HG02885 (cell line): ENCODE results near the gene PJA1.

Experiments
- ATAC-seq: cut with Tn5 transposase; IDR thresholded peaks from one replicate; pipeline ENCODE4 v1.9.1; 2021; ENCODE audit warnings: mild to moderate bottlenecking; ENCODE audit not compliant: unreplicated experiment, poor library complexity

Gene PJA1

DNA sequence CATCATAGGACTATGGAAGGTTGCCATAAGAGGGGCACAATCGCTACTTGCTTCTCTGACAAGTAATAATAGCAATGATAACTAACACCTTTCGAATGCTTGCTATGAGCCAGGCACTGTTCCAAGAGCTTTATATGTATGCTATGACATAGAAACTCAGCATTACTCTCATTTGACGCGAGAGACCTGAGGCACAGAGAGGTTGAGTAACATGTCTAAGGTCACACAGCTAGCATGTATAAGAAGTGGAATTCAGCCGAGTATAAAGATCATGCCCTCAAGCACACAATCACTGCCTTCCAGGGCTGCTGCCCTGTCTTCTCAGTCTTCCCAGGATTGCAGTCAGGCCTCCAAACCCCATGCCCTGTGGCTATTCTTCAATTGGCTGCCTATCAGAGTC lies 19.5 kb downstream of the PJA1 start:
- ATAC-seq, result no peak

GRCh38 chrX:69144838-69145680 lies 20.2 kb downstream of the PJA1 start:
- no peak for ATAC-seq

GRCh38 chrX:69143530-69143929 lies 21.7 kb downstream of the PJA1 start:
- no peak for ATAC-seq

- ATAC-seq, result no peak
Observed at GRCh38 chrX:69142788-69143469, 22.3 kb downstream of the PJA1 start.

- ATAC-seq, result no peak
Observed at GRCh38 chrX:69140837-69141236, 24.4 kb downstream of the PJA1 start.

- no peak for ATAC-seq
Observed at GRCh38 chrX:69139516-69139915, 25.7 kb downstream of the PJA1 start.

DNA sequence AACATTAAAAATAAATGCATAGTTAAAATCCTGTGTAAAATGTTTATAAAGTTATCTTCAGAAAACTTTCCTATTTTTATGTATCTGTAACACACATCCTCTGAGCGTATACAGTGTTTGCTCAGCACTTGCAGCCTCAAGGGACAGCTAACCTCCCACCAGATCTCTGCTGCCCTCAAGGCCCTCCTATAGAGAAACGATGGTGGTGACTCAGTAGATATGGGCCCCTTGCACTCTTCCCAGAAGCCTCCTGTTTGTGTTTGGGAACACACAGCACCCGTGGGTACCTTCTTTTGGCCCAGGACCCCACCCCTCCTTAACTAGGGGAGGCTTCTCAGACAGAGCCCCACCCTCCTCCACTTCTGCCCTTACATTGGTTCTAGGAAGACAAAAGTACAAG lies 26.7 kb downstream of the PJA1 start:
- ATAC-seq, result no peak

DNA sequence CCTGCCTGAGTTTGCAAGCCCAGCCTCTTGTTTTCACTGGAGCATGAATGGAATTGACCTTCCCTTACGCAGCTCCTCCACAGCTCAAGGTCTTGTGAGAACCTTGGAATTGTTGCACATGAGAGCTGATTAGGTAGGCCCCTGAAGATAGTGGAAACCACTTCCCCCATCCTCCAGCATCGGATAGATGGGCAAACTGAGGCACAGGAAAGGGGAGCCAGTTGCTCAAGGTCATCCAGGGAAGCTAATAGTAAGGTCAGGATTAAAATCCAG lies 27.2 kb downstream of the PJA1 start:
- no peak for ATAC-seq

DNA sequence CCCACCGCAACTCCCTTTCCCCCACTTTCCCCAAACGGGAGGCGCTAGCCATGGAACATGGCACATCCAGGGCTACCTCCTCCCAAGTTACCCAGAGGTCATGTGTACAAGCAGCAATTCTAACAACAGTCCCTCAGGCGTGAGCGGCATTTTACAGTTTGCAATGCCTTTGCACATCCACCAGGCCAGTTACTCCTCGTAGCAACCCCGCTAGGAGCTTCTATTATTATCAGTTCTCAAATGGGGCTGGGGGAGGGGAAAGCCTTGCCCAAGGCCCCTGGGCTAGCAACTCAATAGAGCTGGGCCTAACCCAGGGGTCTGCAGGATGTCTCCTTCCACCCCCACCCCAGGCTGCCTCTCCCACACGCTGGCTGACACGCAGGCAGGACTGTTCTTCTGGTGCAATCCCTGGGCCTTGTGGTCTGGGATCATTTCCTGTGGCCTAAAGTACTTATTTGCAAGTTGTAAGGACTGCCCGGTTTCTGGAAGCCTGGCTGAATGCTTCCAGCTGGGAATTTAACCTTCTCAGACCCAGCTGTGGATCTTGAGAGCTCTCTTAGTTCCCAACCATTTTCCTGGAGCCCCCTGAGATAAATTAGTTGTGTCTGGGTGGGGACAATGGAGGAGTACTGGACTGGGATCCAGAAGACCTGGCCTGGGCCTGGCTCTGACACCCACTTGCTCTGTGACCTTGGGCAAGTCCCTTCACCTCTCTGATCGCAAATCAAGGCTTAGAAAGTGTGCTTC lies 27.7 kb downstream of the PJA1 start:
- ATAC-seq, result no peak

DNA sequence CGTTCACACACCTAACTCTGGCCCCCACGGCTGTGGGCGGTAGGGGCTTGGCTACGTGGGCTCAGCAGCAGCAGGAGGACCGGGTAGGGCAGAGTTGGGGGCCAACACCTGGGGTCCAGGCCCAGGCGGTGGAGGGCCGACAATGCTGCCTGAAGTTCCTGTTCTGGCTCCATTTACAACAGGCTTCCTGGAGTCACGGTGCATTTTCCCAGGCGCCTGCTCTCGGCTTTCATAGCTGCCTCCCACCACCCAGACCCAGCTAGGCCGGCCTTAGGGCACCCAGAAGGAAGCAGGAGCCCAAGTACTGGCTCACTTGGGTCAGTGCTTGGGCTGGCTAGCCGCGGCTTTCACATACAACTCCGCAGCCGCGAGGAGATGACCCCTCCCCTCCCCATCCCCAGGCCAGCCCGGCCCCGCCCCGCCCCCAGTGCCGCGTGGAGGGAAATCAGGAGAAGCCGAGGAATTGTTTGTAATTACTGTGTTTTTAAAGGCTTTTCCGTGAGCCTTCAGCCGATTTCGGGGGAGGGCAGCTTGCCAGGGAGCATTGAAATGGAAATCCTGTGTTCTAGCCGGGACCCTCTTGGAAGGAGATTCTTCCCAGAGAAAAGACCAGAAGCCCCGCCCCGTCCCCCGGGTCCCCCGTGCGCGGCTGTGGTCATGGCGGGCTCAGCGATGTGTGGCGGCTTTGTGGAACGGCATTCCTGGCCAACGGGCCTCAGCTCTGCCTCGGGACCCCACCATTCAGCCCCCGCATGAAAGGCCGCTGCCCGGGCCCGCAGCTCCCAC lies 28.5 kb downstream of the PJA1 start:
- ATAC-seq, result no peak

GRCh38 chrX:69133921-69134542 lies 31.2 kb downstream of the PJA1 start:
- peak; percentile 49 for ATAC-seq

- ATAC-seq, result no peak
Observed at GRCh38 chrX:69131886-69132285, 33.4 kb downstream of the PJA1 start.

DNA sequence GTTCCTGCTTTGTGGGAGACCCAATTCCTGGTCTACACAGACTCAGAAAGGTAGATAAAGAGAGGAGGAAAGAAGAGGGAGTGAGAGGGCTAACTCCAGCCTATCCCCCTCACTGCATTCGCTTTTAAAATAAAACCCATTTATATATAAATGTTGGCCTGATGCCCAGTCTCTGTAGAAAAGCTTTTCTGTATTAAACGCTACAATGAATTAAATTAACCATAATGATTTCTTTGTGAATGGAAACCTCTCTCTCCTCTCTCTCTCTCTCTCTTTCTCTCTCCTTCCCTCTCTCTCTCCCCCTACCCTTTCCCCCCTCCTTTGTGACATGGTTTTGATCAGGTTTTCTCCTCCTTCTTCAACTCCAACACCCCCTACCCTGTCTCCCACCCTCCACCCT lies 34.8 kb downstream of the PJA1 start:
- no peak for ATAC-seq

- ATAC-seq, result no peak
Observed at GRCh38 chrX:69128588-69128987, 36.7 kb downstream of the PJA1 start.

GRCh38 chrX:69127466-69127865 lies 37.8 kb downstream of the PJA1 start:
- no peak for ATAC-seq

DNA sequence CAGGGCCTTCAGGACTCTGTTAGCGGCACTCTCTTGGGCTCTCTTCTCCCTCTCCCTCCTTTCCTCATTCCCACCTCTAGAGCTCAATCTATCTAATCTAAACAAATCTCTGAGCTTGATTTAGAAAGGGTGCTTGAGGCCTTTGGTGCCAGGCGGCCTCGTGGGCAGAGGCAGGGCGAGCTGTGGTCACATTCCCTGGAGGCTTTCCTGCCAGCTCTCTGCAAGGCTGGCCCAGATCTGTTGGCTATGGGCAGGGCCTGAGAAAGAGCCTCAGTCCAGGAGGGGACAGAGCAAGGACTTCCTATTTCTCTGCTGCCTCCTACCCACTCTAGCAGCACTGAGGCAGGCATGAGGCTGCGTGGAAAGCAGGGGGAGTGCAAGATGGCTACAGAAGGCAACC lies 38.6 kb downstream of the PJA1 start:
- ATAC-seq, result no peak

DNA sequence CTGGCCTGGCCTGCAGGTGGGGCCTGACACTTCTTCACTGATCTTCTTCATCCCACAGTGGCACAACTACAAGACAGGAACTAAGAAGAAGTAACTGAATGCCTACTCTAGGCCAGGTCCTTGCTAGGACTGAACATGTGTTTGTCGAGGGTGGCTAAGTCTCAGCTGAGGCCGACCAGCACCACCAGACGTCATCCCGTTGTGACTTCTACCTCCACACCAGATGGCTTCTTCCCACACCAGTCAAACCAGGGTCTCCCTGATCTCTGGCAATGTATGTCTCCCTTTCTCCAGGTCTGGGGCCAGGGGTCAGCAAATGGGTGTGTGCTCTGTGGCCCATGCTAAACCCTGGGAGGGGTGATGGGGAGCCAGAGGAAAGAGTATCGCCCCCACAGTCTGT lies 40.2 kb downstream of the PJA1 start:
- ATAC-seq, result no peak

DNA sequence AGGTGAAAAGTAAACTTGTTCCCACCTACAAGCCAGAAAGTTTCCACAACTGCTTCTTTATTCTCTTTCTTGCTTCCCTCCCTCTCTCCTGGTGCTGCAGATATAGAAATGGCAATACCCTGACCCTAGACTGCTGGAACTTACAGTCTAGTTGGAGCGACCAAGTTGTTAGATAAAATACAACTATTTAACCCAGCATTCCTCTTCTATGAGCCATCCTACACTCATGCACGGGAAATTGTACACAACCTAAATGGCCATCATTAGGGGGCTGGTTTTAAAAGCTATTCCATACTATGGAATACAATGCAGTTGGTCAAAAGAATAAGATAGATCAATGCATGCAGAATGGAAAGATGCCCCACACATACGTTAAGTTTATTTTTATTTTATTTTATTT lies 41.1 kb downstream of the PJA1 start:
- no peak for ATAC-seq

DNA sequence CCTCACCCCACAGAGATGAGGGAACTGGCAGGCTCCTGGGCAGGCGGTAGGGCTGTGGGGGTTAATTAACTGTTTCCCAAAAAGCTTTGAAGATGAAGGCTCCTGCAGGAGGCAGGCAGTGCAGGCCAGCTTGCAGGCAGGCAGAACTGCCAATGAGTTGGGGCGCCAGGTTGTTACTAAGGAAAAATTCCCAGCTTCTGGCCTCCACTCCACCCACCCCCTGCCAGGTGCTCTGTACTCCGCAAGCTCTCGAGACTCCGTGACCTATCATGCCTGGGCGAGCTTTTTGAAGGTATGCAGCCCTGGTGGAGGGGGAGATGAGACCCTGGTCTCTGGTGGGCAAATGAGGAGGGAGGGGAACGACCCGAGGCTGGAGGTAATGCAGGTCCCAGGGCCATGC lies 41.8 kb downstream of the PJA1 start:
- no peak for ATAC-seq

- no peak for ATAC-seq
Observed at GRCh38 chrX:69121321-69122000, 43.8 kb downstream of the PJA1 start.
